Tibial nerve (tissue), 4 donors: ENCODE measurements around the gene GDF15. TPM values are rescaled to one million over a fixed set of nuclear protein-coding genes. Genes with fewer than 3 reads are reported as not detected.

Experiments used
- DNase-seq, 2 donors: peaks; one replicate each; pipeline ENCODE4 v3.0.0-alpha.2; 2019; ENCODE audit warnings: low spot score in 2 of 2
- H3K27ac ChIP-seq, 4 donors: fragments of 200-600 bp; sonication (generic) in 3 of 4; one replicate each; pipeline ENCODE4 v1.5.1; 2017 to 2019; ENCODE audit warnings: mild to moderate bottlenecking in 1 of 4
- H3K27me3 ChIP-seq, 2 donors: fragments of 200-600 bp; sonication (generic) in 1 of 2; one replicate each; pipeline versions ENCODE4 v1.5.1 to v1.6.0; 2017 to 2019
- H3K36me3 ChIP-seq, 3 donors: fragments of 200-600 bp; sonication (generic); one replicate each; pipeline ENCODE4 v1.5.1; 2018 to 2019
- H3K4me1 ChIP-seq, 4 donors: fragments of 200-600 bp; sonication (generic) in 3 of 4; one replicate each; pipeline ENCODE4 v1.5.1; 2017 to 2019
- H3K4me3 ChIP-seq, 4 donors: fragments of 200-600 bp; sonication (generic) in 3 of 4; one replicate each; pipeline ENCODE4 v1.5.1; 2017 to 2019; ENCODE audit warnings: mild to moderate bottlenecking in 1 of 4, moderate library complexity in 1 of 4
- H3K9me3 ChIP-seq, 4 donors: fragments of 200-600 bp; sonication (generic) in 3 of 4; one replicate each; pipeline ENCODE4 v1.5.1; 2017 to 2019
- EP300 ChIP-seq, 2 donors: sonication (generic); formaldehyde crosslinking; IDR thresholded peaks; one replicate each; pipeline ENCODE4 v1.6.1; 2017; ENCODE audit warnings: antibody characterized with exemption in 2 of 2, mild to moderate bottlenecking in 1 of 2
- POLR2A ChIP-seq, 2 donors: fragments of 450-650 bp; IDR thresholded peaks; one replicate each; pipeline ENCODE4 v1.6.1; 2017; ENCODE audit warnings: antibody characterized with exemption in 2 of 2, mild to moderate bottlenecking in 2 of 2, moderate library complexity in 2 of 2
- WGBS, 2 donors: methylation state at CpG; one replicate each; pipeline ENCODE4 v1.1.5; 2018; 5-methylcytosine and 5-hydroxymethylcytosine counted together
- total RNA-seq, 4 donors: library from RNA; depleted of rRNA; stranded (reverse); fragments of >200 nt; gene quantifications; one replicate each; pipeline ENCODE4 v1.1.0, GENCODE V29; 2016
- TF ChIP-seq, protein P1 (sequence below), 5 experiments: fragments of 200-600 bp in 3 of 5; fragments of 450-650 bp in 2 of 5; sonication (generic) in 3 of 5; IDR thresholded peaks; one replicate each; pipeline ENCODE4 v1.5.1; 2016 to 2019; ENCODE audit warnings: antibody characterized with exemption in 5 of 5, mild to moderate bottlenecking in 3 of 5, moderate library complexity in 2 of 5

GDF15 gene
- total RNA-seq, 4 donors from 2014 or later = 4.2 to 31.0 (median 13.2) TPM

DNA sequence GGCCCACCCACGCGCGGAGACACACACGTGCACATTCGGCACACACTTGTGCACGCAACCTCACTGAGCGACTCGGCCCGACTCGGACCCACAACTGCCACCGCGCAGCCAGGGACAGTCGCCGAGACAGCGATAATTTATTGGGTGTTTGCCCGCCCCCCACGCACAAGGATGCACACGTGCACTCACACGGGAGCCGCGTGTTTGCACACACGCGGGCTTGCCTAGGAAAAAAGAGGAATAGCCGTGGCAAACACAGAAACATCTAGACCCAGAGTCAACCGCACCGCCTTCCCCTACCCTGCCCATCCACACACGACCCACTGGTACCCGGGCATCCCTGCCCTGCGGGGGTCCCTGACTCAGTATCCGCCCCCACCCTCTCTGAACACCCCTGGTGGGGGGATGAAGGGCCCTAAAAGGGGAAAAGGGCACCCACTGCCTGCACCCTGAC is 32.1 kb downstream of the GDF15 start:
- H3K4me1 ChIP-seq = peaks cover 0 to 82% (median 54%) of the 10 kb centered on the region in 4 donors
- no peaks in the 10 kb centered on the region for H3K36me3 ChIP-seq
- H3K27ac ChIP-seq = peak overlapping the region; percentile 85 to 97 (median 89)
- 3 to 8% methylated on average over 17 of the region's 30 CpGs for WGBS, 2 donors
- peak overlapping the region in 3 of 4 donors; percentile 27 to 73 (median 43) for H3K4me3 ChIP-seq
- no peak for DNase-seq
- no peaks in the 10 kb centered on the region for H3K9me3 ChIP-seq
- TF ChIP-seq EP300 (IDR thresholded peaks at IDR 0.05) (no peak), POLR2A (IDR thresholded peaks at IDR 0.05) (no peak)
- TF ChIP-seq, protein P1, sequence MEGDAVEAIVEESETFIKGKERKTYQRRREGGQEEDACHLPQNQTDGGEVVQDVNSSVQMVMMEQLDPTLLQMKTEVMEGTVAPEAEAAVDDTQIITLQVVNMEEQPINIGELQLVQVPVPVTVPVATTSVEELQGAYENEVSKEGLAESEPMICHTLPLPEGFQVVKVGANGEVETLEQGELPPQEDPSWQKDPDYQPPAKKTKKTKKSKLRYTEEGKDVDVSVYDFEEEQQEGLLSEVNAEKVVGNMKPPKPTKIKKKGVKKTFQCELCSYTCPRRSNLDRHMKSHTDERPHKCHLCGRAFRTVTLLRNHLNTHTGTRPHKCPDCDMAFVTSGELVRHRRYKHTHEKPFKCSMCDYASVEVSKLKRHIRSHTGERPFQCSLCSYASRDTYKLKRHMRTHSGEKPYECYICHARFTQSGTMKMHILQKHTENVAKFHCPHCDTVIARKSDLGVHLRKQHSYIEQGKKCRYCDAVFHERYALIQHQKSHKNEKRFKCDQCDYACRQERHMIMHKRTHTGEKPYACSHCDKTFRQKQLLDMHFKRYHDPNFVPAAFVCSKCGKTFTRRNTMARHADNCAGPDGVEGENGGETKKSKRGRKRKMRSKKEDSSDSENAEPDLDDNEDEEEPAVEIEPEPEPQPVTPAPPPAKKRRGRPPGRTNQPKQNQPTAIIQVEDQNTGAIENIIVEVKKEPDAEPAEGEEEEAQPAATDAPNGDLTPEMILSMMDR (IDR thresholded peaks at IDR 0.05) = no peak
- H3K27me3 ChIP-seq = no peaks in the 10 kb centered on the region

DNA sequence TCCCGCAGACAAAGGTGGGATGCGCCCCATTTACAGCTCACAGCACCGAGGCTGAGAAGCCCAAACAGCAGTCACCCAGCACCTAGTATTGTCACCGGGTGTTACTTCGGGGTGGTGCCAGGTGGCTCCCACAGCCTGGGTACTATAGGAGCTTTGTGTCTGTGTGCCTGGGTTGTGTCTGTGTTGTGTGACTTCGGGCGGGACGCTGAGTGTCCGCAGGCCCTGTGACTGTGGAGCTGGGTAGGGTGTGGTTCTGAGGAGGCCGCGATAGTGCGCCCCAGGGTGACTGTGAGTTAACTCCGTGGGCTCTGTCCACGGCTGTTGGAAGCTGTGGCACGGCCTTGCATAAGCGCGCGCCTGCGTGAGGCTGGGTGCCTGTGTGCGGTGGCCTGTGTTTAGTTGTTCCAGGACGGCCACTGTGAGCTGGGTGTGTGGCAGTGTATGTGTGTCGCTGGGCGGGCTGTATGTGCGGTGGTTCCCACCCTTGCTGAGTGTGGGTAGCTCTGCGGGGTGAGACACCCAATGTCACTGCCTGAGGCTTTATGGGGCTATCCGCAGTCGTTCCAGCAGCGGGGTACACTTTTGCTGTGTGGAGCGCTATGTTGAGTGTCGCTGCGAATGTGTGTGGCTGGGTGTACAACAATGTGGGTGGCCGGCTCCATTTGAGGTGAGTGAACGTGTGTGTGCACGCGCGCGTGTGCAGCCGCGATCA is 32.7 kb downstream of the GDF15 start:
- Histone ChIP-seq H3K36me3 (no peaks in the 10 kb centered on the region), H3K9me3 (no peaks in the 10 kb centered on the region), H3K4me1 (peaks cover 0 to 88% (median 59%) of the 10 kb centered on the region in 4 donors), H3K27ac (peak overlapping the region; percentile 85 to 97 (median 89)), H3K27me3 (no peaks in the 10 kb centered on the region), H3K4me3 (peak overlapping the region; percentile 4 to 73 (median 47))
- no peak for DNase-seq
- 9 to 19% methylated on average over 26 to 28 of the region's 39 CpGs for WGBS, 2 donors
- TF ChIP-seq, protein P1 (IDR thresholded peaks at IDR 0.05) = no peak
- TF ChIP-seq EP300 (IDR thresholded peaks at IDR 0.05) = no peak
- no peak for TF ChIP-seq POLR2A (IDR thresholded peaks at IDR 0.05)

DNA sequence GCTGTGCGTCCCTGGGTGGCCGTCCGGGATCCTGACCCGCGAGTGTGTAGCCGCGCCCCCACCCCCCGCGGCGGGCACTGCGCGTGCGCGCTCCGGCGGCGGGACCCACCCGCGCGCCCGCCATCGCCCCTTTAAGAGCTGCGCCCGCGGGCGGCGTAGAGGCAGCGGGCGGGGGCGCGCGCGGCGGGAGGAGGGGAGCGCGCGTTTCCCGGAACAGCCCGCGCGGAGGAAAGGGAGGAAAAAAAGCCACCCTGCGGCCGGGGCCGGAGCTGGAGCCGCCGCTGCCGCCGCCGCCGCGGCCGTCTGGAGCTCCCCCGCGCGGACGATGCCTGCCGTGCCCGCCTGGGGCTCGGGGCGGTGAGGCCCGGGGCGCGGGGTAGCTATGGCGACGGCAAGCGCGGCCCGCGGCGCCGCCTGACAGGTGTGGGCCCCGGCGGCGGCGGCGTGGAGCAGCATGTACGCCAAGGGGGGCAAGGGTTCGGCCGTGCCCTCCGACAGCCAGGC is 33.3 kb downstream of the GDF15 start, which contains the start of gene SSBP4:
Gene SSBP4, plus strand, starts transcription at position 204 of the 504 bp plus-strand sequence. Its CDS starts 251 bp downstream, at position 455.
- Histone ChIP-seq H3K36me3 (no peaks in the 10 kb centered on the region), H3K4me3 (peak within 1 kb of the TSS; percentile 43 to 75 (median 62)), H3K9me3 (no peaks in the 10 kb centered on the region), H3K27me3 (no peaks in the 10 kb centered on the region), H3K4me1 (peaks cover 0 to 91% (median 65%) of the 10 kb centered on the region in 4 donors), H3K27ac (peak within 1 kb of the TSS; percentile 85 to 97 (median 89))
- peak in 1 of 2 donors; percentile 66 for DNase-seq
- WGBS, 2 donors = 1% methylated on average over 21 to 56 of the region's 80 CpGs
- TF ChIP-seq EP300 (IDR thresholded peaks at IDR 0.05) = no peak
- peak; percentile 61 to 64 for TF ChIP-seq POLR2A (IDR thresholded peaks at IDR 0.05)
- TF ChIP-seq, protein P1 (IDR thresholded peaks at IDR 0.05) = peak in 4 of 5 experiments; percentile 32 to 87 (median 69)

DNA sequence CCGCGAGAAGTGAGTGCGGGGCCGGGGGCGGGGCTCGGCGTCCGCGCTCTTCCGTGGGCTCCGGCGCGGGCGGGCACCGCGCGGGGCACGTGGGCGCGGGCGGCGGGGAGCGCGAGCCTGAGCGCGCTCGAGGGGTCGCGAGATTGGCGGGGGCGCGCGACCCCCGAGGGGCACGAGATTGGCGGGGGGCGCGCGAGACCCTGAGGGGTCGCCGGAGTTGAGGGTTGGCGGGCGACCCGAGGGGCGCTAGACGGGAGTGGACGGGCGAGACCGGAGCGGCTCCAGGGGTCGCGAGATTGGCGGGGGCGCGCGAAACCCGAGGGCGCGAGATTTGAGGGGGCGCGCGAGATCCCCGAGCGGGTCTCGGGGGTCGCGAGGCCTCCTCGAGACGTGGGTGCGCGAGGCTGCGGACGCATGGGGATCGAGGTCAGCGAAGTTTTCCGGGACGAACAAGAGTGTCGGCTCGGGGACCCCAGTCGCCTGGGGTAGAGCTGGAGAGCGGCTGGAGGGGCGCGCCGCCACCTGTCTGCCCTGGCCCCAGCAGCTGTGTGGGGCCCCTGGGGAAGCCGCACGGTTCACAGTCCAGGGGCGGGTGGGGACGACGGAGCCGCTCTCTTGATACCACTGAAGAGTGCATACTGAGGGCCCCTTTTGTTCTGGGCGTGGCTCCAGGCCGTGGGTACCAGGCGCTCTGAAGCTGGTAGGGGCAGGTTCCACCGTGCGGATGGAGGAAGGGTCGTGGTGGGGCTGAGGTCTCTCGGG is 33.9 kb downstream of the GDF15 start:
- Histone ChIP-seq H3K36me3 (no peaks in the 10 kb centered on the region), H3K4me1 (peaks cover 0 to 91% (median 63%) of the 10 kb centered on the region in 4 donors), H3K27me3 (no peaks in the 10 kb centered on the region), H3K9me3 (no peaks in the 10 kb centered on the region), H3K27ac (peak overlapping the region; percentile 85 to 97 (median 89)), H3K4me3 (peak overlapping the region; percentile 43 to 75 (median 62))
- no peak for DNase-seq
- TF ChIP-seq EP300 (IDR thresholded peaks at IDR 0.05) = no peak
- TF ChIP-seq, protein P1 (IDR thresholded peaks at IDR 0.05) = peak in 1 of 5 experiments; percentile 15
- TF ChIP-seq POLR2A (IDR thresholded peaks at IDR 0.05) = no peak
- 2 to 4% methylated on average over 40 to 70 of the region's 97 CpGs for WGBS, 2 donors
